Left colon (tissue), 2 donors: ENCODE measurements around the gene NAGA. TPM values are rescaled to one million over a fixed set of nuclear protein-coding genes. Genes with fewer than 3 reads are reported as not detected.

ENCODE experiments used
- total RNA-seq, 2 donors: library from RNA; stranded (reverse); fragmentation: NEBNext Ultra II Directional; extraction: Animal tissue kit (Norgen Biotek cat#: 25700); gene quantifications; one replicate each; pipeline ENCODE4 v1.2.1, GENCODE V29; 2021
- donor health status: DM: no; HTN: no; CAD: no.
- donor health status: DM: yes; HTN: yes; CAD: no.

Gene NAGA
- total RNA-seq, 2 donors from 2014 or later, result 38.3 to 38.5 TPM

Other genes starting within 250 kb of the NAGA start
- 100 to 1,000 TPM; 172 to 215 TPM for gene SREBF2, start 237.7 kb downstream of the NAGA start, total RNA-seq
- gene SHISA8, start 155.7 kb downstream of the NAGA start, total RNA-seq, result not detected
- gene TNFRSF13C, start 144.0 kb downstream of the NAGA start, total RNA-seq, result 1 to 10 TPM; 1.2 to 1.5 TPM
- gene CENPM, start 123.7 kb downstream of the NAGA start, total RNA-seq, result 10 to 100 TPM in 1 of 2 donors, 1 to 10 TPM in 1; 7.5 to 16.4 TPM
- under 1 TPM; 0.43 to 0.56 TPM for gene SEPTIN3, start 101.4 kb downstream of the NAGA start, total RNA-seq
- gene WBP2NL, start 72.0 kb downstream of the NAGA start, total RNA-seq, result 1 to 10 TPM; 1.3 to 2.1 TPM
- 10 to 100 TPM; 12.9 to 13.9 TPM for gene PHETA2, start 3.4 kb upstream of the NAGA start, total RNA-seq
- gene SMDT1, start 8.9 kb upstream of the NAGA start, total RNA-seq, result 100 to 1,000 TPM; 145 to 148 TPM
- 100 to 1,000 TPM in 1 of 2 donors, 10 to 100 TPM in 1; 96.2 to 125 TPM for gene NDUFA6, start 20.0 kb upstream of the NAGA start, total RNA-seq
- gene CYP2D6, start 60.0 kb upstream of the NAGA start, total RNA-seq, result 1 to 10 TPM; 2.0 to 3.9 TPM
- 10 to 100 TPM; 49.4 to 54.9 TPM for gene TCF20, start 199.8 kb upstream of the NAGA start, total RNA-seq